GM21390 (cell line): Measurements from ENCODE around the gene TTC33.
A peak's percentile ranks its signal among the peaks of the same experiment; 100 is the strongest.
"Not testable (repeated sequence)": the region's sequence is repeated elsewhere in the genome, so short reads cannot be mapped to it uniquely, and the experiment has no call there.

ENCODE experiments used
- ATAC-seq: cut with Tn5 transposase; IDR thresholded peaks from one replicate; pipeline ENCODE4 v1.9.1; 2021; ENCODE audit not compliant: unreplicated experiment

TTC33 gene

GRCh38 chr5:40780199-40780598, 24.4 kb upstream of the TTC33 start:
- no peak for ATAC-seq

- ATAC-seq = no peak
These were observed 23.8 kb upstream of the TTC33 start for GRCh38 chr5:40779561-40779960.

DNA sequence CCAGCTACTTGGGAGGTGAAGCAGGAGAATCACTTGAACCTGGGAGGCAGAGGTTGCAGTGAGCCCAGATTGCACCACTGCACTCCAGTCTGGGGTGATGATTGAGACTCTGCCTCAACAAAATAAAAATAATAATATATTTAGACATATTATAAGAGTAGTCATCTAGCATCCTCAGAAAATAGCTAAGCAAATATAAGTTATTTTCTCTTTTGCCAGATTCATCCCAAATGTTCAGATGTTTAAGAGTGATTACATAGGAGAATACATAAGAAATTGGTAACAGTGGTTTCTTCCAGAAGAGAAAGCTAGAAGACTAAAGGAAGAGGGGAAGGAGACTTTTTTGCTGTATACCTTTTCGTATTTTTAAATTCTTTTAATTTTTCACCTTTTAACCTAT, 22.4 kb upstream of the TTC33 start:
- ATAC-seq = no peak

DNA sequence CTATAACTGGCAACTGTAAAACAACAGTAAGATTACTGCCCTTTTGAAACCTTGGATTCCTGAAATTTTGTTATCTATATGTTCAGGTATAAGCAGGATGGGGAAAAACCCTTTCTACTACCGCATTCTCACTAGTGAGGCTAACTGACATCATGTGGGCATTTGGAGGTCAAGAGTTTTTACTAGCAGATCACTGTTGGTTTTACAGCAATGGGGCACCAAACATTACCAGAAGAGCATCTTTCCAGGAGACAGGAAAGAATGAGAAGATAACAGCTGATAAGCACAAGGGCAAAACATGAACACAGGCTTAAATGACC, 20.9 kb upstream of the TTC33 start:
- ATAC-seq = no peak

GRCh38 chr5:40775846-40776657, 20.3 kb upstream of the TTC33 start:
- no peak for ATAC-seq

DNA sequence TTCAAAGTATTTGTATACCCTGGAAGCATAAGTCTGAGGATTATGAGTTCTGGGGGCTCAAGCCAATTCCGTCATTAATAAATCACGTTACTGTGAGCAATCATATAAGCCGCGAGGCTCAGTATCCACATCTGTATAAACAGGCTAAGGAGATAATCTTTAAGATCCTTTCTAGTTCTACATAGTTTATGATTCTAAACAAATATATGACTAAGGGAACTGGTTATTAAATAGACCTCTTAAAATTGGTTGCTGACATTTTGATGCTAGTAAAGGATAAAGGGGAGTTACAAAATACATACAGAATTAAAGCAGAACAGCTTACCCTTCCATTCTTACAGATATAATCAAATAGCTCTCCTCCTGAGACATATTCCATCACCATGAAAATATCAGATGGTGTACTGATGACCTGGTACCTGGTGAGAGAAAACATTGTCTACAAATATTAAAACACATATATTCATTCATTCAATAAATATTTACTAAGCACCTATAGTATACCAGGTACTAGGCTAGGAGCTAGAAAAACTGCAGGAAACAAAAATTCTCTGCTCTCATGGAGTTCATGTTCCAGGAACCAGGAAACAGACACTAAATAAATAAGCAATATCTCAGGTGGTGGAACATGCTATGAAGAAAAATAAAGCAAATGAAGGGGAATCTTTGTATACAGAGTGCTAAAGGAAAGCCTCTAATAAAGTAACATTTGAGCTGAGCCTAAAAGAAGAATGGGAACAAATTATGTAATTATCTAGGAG, 19.5 kb upstream of the TTC33 start:
- no peak for ATAC-seq

- ATAC-seq = no peak
These were observed 18.9 kb upstream of the TTC33 start for GRCh38 chr5:40774623-40775022.

DNA sequence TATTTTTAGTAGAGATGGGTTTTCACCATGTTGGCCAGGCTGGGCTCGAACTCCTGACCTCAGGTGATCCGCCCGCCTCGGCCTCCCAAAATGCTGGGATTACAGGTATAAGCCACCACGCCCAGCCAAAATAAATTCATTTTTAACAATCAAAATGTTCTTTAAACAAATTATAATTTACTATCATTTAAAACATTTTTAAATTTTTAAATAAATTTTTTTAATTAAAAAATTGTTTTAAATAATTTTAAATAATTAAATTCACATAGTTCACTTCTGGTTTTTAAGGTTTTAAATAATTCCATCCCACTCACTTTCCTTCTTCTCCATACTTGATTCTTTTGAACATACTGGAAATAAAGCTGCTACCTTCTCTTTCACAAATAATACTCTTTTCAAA, 15.0 kb upstream of the TTC33 start:
- ATAC-seq = no peak

- ATAC-seq = no peak
These were observed 6.9 kb upstream of the TTC33 start for GRCh38 chr5:40762705-40763104.

DNA sequence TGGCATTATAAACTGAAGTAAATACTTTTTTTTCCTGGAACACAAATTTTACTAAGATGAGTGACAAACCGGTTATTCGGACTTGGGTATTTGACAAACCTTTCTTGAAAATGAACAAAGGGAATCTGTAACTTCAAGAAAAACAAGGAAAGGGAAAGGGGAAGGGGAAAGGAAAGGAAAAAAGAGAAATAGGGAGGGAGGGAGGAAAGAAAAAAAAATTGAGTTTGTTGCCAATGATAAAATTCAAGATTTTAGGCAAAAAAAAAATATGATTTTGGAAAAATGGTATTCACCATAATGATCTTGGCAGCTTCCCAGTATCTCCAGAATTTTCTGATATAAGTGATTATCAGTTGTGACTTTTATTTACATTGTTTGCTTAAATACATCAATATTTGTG, 1.6 kb upstream of the TTC33 start:
- ATAC-seq = no peak

DNA sequence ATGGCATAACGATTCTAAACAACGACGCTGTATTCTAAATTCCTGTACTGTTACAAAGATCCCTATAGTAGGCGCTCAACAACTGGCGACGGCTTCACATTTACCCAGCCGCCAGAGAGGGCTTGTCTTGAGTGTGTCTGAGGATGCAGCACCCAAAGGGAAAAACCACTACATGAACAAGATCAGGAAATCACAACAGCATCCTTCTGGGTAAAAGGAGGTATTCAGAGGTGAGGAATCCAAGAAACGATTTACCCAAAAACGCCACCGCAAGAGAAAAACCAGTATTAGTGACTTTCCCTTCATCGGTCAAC, 711 bp downstream of the TTC33 start:
- peak; percentile 80 for ATAC-seq

DNA sequence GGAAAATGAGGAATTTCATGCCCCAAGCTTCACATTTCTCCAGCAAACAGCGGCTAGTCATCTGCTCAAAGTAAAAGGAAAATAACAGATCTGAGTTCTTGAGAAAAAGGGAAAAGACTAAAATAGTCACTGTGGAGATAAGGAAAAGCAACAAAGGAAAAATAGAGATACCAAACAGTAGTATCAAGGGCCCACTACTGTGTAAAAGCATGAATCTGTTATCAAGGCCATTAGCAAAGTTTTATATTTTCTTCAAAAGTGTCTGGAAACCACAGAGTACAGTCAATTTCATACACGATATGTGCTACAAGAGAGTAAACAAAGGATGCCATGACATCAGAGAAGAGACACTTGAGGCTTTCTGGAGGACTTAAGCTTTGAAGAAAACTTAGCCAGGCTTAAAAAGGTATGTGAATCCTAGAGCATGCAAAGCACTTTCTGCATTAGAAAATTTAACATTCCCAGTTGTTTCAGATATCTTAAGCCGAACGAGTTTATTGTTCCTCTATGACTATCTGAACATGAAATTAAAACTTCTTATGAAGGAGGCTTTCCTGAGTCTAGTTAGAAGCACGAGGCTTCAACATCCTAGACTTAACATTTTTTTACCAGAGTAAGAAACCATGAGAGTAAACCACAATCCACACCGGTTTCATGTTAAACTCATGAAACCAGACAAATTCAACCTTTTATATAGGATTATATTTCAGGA, 1.2 kb downstream of the TTC33 start:
- ATAC-seq = peak; percentile 27

DNA sequence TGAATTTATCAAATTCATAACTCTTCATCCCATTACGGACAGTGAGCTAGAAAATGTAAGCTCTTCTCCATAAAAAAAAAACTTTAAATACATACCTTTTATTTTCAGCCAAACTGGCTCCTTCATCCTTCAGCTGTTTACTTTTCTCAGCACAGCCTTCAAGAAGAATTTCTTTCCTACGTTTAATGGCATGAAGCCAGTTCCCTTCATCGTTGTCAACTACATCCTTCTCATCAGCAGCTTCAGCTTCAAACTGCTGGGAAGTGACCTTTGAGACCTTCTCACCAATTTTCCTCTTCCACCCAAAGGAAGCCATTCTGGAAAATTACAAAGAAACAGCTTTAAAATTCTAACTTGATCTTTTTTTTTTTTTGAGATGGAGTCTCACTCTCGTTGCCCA, 9.1 kb downstream of the TTC33 start:
- ATAC-seq = no peak

DNA sequence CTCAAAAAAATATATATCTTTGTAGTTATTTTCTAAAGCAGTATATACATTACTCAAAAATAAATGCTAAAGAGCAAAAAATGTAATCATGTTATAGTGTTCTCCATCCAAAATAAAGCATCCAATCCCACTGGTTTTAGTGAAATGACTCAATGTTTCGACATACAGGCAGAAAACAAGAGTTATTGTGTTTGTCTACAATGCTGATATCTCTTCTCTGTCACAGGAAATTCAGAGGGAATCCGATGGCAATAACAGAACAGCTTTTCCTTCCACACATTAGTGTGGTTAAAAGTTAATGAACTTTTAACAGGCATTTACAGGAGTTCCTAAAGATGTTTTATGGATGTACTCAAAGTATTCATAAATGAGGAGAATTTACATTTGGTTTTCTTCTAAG, 12.0 kb downstream of the TTC33 start:
- no peak for ATAC-seq

- no peak for ATAC-seq
These were observed 17.3 kb downstream of the TTC33 start for GRCh38 chr5:40738502-40738901.

DNA sequence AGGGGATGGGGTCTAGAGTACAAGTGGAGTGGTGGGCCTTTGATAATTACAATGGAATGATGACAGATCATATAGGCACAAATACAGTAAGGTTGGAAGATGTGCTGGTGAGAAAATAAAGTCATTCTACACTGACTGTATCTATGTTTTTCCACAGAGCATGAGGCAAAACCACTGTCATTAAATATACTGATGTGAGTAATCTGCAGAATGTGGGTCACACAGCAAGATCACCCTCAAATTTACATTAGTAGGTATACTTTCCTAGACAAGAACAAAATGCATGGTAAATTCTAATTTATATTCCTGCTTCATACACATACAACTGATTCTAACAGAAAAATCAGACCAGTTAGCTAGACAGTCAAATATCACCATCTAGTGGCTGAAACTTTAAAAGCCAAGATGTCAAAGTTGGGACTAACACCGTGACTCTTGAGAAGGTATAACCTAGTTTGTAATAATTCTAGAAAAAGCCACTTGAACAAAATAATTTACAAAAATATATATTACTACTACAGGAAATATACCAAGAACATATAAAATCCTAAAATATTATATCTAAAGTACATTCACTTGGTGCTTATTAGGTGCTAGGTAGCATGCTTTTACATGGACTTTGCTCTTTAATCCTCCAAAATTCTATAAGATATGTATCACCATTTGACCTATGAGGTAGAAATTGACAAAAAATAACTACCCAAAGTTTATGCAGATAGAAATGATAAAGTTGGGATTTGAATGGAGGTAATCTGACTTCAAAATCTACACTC, 19.5 kb downstream of the TTC33 start:
- ATAC-seq = peak; percentile 79

DNA sequence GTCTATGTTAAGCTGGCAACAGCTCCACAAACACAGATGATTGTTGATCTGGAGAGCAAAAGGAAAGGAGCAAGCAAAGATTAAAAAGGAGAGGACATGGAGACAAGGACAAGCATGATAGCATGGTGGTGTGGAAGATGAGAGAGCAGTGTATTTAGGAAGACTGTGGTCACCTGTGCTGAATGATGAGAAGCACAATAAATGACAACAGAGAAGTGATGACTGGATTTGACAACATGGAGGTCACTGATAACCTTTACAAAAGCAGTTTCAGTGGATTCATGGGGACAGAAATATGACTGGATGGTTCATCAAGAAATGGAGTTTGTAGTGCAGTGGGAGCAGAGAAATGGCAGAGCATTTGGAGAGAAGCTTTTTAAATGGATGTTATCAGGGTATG, 20.2 kb downstream of the TTC33 start:
- no peak for ATAC-seq

DNA sequence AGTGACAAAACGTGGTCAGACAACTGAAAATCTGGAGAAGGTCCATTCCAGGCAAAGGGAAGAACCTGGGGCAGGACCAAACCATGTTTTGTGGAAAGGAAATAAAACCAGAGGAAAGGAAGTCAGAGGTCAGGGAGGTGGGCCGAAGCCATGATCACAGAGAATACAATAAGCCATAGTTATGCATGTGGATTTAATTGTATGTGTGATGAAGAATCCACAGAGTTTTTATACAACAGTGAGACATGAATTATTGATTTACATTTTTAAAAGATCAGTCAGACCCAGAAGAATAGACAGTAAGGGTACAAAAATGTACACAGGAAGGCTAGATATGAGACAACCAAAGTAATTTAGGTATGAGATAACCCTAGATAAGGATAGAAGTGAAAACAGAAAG, 20.8 kb downstream of the TTC33 start:
- ATAC-seq = no peak

GRCh38 chr5:40733879-40734563, 21.7 kb downstream of the TTC33 start:
- ATAC-seq = no peak

- ATAC-seq = no peak
These were observed 22.3 kb downstream of the TTC33 start for GRCh38 chr5:40733434-40733833.

DNA sequence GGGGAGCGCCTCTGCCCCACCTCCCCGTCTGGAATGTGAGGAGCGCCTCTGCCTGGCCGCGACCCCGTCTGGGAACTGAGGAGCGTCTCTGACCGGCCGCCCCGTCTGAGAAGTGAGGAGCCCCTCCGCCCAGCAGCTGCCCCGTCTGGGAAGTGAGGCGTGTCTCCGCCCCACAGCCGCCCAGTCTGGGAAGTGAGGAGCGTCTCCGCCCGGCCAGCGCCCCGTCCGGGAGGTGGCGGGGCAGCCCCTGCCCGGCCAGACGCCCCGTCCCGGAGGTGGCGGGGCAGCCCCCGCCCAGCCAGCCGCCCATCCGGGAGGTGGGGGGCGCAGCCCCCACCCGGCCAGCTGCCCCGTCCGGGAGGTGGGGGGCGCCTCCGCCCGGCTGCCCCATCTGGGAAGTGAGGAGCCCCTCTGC, 33.3 kb downstream of the TTC33 start:
- ATAC-seq = not testable (repeated sequence)
